Measurements from ENCODE around the gene SLC30A7.
"Not testable (repeated sequence)": the region's sequence is repeated elsewhere in the genome, so short reads cannot be mapped to it uniquely, and the experiment has no call there.

Gene SLC30A7

GRCh38 chr1:100941580-100942216 lies 45.8 kb downstream of the SLC30A7 start:
- Mint-ChIP-seq H3K4me1 (peaks cover 45% of the 10 kb centered on the region), H3K9me3 (peaks cover 4% of the 10 kb centered on the region), H3K27ac (peak overlapping the region; percentile 65), H3K27me3 (no peaks in the 10 kb centered on the region), H3K4me3 (no peak overlapping the region), H3K36me3 (peaks cover 76% of the 10 kb centered on the region)
- no peak for ATAC-seq

DNA sequence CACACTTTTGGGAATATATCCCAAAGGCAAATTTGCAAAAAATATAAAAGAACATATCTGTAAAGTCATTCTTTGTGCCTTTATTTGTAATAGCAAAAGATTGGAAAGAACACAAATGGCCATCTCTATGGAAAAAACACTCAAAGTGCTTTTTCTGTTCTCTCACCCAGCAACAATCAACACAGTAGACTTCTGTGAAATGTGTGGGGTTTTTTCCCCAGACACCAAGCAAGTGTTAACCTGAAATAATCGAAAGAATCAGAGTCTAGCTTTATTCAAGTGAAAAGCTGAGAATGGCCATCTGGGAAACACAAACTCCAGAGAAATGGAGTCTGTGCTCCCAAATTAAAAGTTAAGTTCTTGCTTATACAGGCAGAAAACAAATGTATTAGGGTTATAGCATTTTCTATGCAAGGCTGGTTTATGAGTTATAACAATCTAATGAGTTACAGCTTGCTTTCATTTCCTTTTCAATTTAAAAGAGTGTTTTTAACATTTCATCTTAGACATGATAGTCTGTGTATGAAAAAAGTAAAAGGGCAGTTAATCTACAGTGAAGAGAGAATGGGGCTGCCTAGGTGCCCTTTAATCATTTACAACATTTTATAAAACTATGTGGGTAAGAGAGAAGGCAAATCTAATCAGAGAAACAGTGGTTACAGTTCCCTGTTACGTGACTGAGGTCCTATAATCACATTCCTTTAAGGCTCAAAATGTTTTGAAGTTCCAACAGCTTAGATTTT lies 46.6 kb downstream of the SLC30A7 start:
- no peak for ATAC-seq
- H3K27ac Mint-ChIP-seq, result peak overlapping the region; percentile 65
- no peak overlapping the region for H3K4me3 Mint-ChIP-seq
- H3K27me3 Mint-ChIP-seq, result no peaks in the 10 kb centered on the region
- peaks cover 79% of the 10 kb centered on the region for H3K36me3 Mint-ChIP-seq
- peaks cover 11% of the 10 kb centered on the region for H3K9me3 Mint-ChIP-seq
- H3K4me1 Mint-ChIP-seq, result peaks cover 53% of the 10 kb centered on the region

GRCh38 chr1:100943533-100943932 lies 47.6 kb downstream of the SLC30A7 start:
- Mint-ChIP-seq H3K27me3 (no peaks in the 10 kb centered on the region), H3K27ac (peak overlapping the region; percentile 65), H3K4me3 (no peak overlapping the region), H3K9me3 (peaks cover 14% of the 10 kb centered on the region), H3K36me3 (peaks cover 80% of the 10 kb centered on the region), H3K4me1 (peaks cover 63% of the 10 kb centered on the region)
- no peak for ATAC-seq

GRCh38 chr1:100946064-100946463 lies 50.2 kb downstream of the SLC30A7 start:
- not testable (repeated sequence) for ATAC-seq, H3K4me3 Mint-ChIP-seq, H3K27ac Mint-ChIP-seq, H3K27me3 Mint-ChIP-seq
- Mint-ChIP-seq H3K36me3 (peaks cover 83% of the 10 kb centered on the region), H3K4me1 (peaks cover 80% of the 10 kb centered on the region), H3K9me3 (peaks cover 18% of the 10 kb centered on the region)

GRCh38 chr1:100947816-100948215 lies 51.9 kb downstream of the SLC30A7 start:
- Mint-ChIP-seq H3K9me3 (peaks cover 17% of the 10 kb centered on the region), H3K36me3 (peaks cover 83% of the 10 kb centered on the region), H3K27ac (peak overlapping the region; percentile 81), H3K4me1 (peaks cover 78% of the 10 kb centered on the region)
- not testable (repeated sequence) for H3K4me3 Mint-ChIP-seq, H3K27me3 Mint-ChIP-seq, ATAC-seq

DNA sequence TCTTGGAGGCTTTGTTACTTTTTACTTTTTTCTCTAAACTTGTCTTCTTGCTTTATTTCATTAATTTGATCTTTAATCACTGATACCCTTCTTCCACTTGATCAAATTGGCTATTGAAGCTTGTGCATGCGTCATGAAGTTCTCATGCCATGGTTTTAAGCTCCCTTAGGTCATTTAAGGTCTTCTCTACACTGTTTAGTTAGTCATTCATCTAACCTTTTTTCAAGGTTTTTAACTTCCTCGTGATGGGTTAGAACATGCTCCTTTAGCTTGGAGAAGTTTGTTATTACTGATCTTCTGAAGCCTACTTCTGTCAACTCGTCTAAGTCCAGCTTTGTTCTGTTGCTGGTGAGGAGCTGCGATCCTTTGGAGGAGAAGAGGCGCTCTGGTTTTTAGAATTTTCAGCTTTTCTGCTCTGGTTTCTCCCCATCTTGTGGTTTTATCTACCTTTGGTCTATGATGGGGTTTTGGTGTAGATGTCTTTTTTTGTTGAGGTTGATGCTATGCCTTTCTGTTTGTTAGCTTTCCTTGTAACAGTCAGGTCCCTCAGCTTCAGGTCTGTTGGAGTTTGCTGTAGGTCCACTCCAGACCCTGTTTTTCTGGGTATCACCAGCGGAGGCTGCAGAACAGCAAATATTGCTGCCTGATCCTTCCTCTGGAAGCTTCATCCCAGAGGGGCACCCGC lies 53.0 kb downstream of the SLC30A7 start:
- peak overlapping the region; percentile 81 for H3K27ac Mint-ChIP-seq
- H3K9me3 Mint-ChIP-seq, result peaks cover 20% of the 10 kb centered on the region
- peak overlapping the region; percentile 12 for H3K4me3 Mint-ChIP-seq
- H3K36me3 Mint-ChIP-seq, result peaks cover 81% of the 10 kb centered on the region
- peaks cover 72% of the 10 kb centered on the region for H3K4me1 Mint-ChIP-seq
- not testable (repeated sequence) for H3K27me3 Mint-ChIP-seq, ATAC-seq

DNA sequence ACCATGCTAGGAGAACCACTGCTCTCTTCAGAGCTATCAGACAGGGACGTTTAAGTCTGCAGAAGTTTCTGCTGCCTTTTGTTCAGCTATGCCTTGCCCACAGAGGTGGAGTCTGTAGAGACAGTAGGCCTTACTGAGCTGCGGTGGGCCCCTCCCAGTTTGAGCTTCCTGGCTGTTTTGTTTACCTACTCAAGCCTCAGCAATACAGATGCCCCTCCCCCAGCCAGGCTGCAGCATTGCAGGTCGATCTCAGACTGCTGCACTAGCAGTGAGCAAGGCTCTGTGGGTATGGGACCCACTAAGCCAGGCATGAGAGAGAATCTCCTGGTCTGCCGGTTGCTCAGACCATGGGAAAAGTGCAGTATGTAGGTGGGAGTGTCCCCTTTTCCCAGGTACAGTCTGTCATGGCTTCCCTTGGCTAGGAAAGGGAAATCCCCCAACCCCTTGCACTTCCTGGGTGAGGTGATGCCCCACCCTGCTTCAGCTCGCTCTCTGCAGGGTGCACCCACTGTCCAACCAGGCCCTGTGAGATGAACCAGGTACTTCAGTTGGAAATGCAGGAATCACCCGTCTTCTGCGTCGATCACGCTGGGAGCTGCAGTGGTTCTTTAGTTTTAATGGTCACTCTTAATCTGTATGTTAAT lies 53.7 kb downstream of the SLC30A7 start:
- Mint-ChIP-seq H3K9me3 (peaks cover 20% of the 10 kb centered on the region), H3K36me3 (peaks cover 79% of the 10 kb centered on the region), H3K4me3 (peak overlapping the region; percentile 21), H3K27ac (peak overlapping the region; percentile 81), H3K4me1 (peaks cover 72% of the 10 kb centered on the region)
- H3K27me3 Mint-ChIP-seq, result not testable (repeated sequence)
- ATAC-seq, result peak; percentile 91

GRCh38 chr1:100950337-100950736 lies 54.4 kb downstream of the SLC30A7 start:
- no peak overlapping the region for H3K4me3 Mint-ChIP-seq
- H3K27ac Mint-ChIP-seq, result peak overlapping the region; percentile 81
- no peaks in the 10 kb centered on the region for H3K27me3 Mint-ChIP-seq
- peaks cover 72% of the 10 kb centered on the region for H3K36me3 Mint-ChIP-seq
- peaks cover 20% of the 10 kb centered on the region for H3K9me3 Mint-ChIP-seq
- ATAC-seq, result no peak
- peaks cover 72% of the 10 kb centered on the region for H3K4me1 Mint-ChIP-seq

DNA sequence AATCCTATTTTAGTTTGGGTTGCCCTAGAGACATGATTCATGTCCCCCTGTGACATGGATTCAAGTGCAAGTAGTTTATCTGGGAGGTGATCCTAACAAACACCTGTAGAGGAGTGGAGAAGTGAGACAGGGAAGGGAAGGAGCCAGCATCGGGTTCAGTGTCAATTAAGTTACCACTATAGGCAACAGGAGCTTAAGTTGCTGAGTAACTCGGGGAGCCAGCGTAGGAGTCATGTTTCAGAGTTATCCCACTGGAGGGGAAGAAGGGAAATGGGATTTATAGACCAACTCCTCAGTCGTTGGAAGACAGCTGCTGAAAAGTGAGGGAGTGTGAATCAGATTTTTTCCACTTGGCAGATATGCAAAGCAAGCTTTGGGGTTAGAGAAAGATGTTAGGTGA lies 54.9 kb downstream of the SLC30A7 start:
- ATAC-seq, result no peak
- Mint-ChIP-seq H3K27ac (peak overlapping the region; percentile 81), H3K36me3 (peaks cover 68% of the 10 kb centered on the region), H3K27me3 (no peaks in the 10 kb centered on the region), H3K4me3 (no peak overlapping the region), H3K9me3 (peaks cover 20% of the 10 kb centered on the region), H3K4me1 (peaks cover 68% of the 10 kb centered on the region)

- no peaks in the 10 kb centered on the region for H3K27me3 Mint-ChIP-seq
- H3K4me1 Mint-ChIP-seq, result peaks cover 53% of the 10 kb centered on the region
- peak overlapping the region; percentile 81 for H3K27ac Mint-ChIP-seq
- ATAC-seq, result no peak
- peaks cover 54% of the 10 kb centered on the region for H3K36me3 Mint-ChIP-seq
- H3K9me3 Mint-ChIP-seq, result peaks cover 14% of the 10 kb centered on the region
- no peak overlapping the region for H3K4me3 Mint-ChIP-seq
Observed at GRCh38 chr1:100952104-100952745, 56.3 kb downstream of the SLC30A7 start.

DNA sequence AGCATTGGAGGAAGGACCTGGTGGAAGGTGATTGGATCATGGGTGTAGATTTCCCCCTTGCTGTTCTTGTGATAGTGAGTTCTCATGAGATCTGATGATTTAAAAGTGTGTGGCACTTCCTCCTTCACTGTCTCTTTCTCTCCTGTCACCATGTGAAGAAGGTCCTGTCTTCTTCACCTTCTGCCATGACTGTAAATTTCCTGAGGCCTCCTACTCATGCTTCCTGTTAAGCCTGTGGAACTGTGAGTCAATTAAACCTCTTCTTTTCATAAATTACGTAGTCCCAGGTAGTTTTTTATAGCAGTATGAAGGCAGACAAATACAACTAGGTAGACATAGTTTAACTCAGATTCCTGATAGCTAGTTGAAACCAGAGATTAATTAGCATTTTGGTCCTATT lies 57.1 kb downstream of the SLC30A7 start:
- H3K4me3 Mint-ChIP-seq, H3K27me3 Mint-ChIP-seq, ATAC-seq, H3K27ac Mint-ChIP-seq, H3K9me3 Mint-ChIP-seq: not testable (repeated sequence)
- peaks cover 47% of the 10 kb centered on the region for H3K36me3 Mint-ChIP-seq
- peaks cover 46% of the 10 kb centered on the region for H3K4me1 Mint-ChIP-seq

DNA sequence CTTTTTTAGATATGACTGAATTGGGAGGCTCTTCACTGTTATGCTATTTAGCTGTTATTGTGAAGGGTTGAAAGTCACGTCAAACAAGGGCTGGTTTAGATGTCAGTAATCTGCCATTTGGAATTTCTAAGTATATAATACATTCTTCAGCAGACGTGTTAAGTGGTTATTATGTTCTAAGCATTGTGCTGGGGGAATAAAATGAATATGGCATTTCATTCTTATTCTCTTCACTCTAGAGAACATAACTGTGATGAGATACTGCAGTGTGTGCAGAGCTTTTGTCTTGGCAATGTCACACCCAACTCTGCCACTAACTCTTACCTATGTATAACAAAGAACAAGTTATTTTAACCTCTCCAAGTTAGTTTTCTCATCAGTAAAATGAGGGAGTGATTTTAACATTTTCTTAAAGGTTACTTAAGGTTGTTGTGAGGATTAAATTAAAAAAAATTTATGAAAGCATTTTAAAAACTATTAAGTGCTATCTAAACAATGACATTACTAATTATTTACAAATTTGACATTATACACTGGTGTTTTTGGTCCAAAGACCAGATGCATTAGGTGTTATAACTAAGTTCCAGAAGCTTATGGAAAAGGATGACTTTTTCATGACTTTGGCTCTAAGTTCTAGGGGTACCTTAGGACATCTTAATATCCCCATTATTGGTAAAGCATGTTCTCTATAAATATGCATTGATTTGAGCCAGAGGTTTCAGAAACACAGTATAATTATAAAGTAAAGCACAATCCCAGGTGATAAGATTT lies 58.3 kb downstream of the SLC30A7 start:
- peaks cover 34% of the 10 kb centered on the region for H3K4me1 Mint-ChIP-seq
- H3K4me3 Mint-ChIP-seq, result no peak overlapping the region
- H3K27me3 Mint-ChIP-seq, result no peaks in the 10 kb centered on the region
- no peak overlapping the region for H3K27ac Mint-ChIP-seq
- ATAC-seq, result no peak
- peaks cover 7% of the 10 kb centered on the region for H3K9me3 Mint-ChIP-seq
- peaks cover 46% of the 10 kb centered on the region for H3K36me3 Mint-ChIP-seq

DNA sequence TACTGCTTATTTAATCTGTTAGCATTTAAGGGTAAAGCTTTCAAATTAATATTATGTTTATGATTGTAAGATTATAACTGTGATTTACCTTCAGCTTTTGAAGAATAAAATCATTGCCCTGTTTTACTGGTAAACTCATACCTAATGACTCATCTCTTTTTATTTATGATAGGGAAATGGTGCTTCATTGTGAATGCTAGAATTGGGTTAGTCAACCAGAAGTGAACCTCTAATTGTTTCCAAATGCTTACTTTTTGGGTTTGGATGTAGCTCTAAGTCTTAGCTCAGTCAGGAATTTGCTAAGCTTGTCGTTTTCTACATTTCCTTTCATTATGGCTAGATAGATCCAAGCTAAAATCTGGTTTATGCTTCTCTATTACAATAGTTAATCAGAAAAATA lies 59.4 kb downstream of the SLC30A7 start:
- no peak for ATAC-seq
- Mint-ChIP-seq H3K9me3 (peaks cover 7% of the 10 kb centered on the region), H3K27ac (no peak overlapping the region), H3K27me3 (no peaks in the 10 kb centered on the region), H3K36me3 (peaks cover 44% of the 10 kb centered on the region), H3K4me1 (peaks cover 26% of the 10 kb centered on the region), H3K4me3 (no peak overlapping the region)

DNA sequence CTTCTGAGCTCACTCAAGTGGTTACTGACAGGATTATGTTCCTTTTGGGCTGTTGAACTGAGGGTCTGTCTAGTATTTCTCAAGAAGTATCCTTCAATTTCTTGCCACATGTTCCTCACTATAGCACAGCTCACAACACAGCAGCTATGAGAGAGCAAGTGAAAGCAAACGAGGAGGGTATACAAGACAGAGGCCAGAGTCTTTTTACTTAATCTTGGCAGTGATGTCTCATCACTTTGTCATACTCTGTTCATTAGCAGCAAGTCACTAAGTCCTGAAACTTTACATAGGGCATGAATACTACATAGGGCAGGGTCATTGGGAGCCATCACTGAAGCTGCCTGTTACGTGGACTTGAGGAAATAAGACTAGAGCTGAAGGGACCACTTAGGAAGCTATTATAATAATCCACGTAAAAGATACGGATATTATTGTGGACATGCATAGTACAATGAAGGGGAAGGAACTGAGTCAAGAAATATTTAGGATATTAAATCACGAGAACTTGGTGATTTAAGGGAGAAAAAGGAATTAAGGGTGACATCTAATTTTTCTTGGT lies 63.7 kb downstream of the SLC30A7 start:
- Mint-ChIP-seq H3K36me3 (peaks cover 44% of the 10 kb centered on the region), H3K9me3 (no peaks in the 10 kb centered on the region), H3K4me1 (peaks cover 25% of the 10 kb centered on the region), H3K4me3 (no peak overlapping the region), H3K27ac (no peak overlapping the region), H3K27me3 (no peaks in the 10 kb centered on the region)
- no peak for ATAC-seq
